Common myeloid progenitor, CD34-positive (primary cell): ENCODE measurements around the gene EFCAB14.

Experiments
- CTCF ChIA-PET: fragments of 350-600 bp; sonication (Branson Sonifier 250); formaldehyde crosslinking; loops from one replicate; lab custom pipeline; 2021; ENCODE audit warnings: antibody characterized with exemption; lab: Charles Lee
- POLR2A ChIA-PET: fragments of 350-600 bp; sonication (Branson Sonifier 250); formaldehyde crosslinking; loops from one replicate; lab custom pipeline; 2021; ENCODE audit warnings: antibody characterized with exemption; lab: Charles Lee
- DNase-seq, 3 donors: peaks; one replicate each; pipeline versions ENCODE4 v3.0.0 to v3.0.0-alpha.2; 2013
- H3K27ac ChIP-seq, 2 experiments: 1 replicate in 1 of 2; 2 replicates in 1 of 2; pipeline ENCODE4 v1.7.0; 2013; ENCODE audit warnings: inconsistent platforms in 2 of 2, low read length in 2 of 2, mild to moderate bottlenecking in 2 of 2, low read depth in 1 of 2, moderate library complexity in 1 of 2; ENCODE audit not compliant: severe bottlenecking in 2 of 2, insufficient read depth in 1 of 2, poor library complexity in 1 of 2
- H3K27me3 ChIP-seq, 5 experiments: replicated peaks in 2 of 5; 1 replicate in 3 of 5; 2 replicates in 2 of 5; pipeline versions ENCODE4 v1.6.1 to v1.7.0; 2013; ENCODE audit warnings: low read length in 4 of 5, mild to moderate bottlenecking in 2 of 5, moderate library complexity in 2 of 5, inconsistent platforms in 1 of 5; ENCODE audit not compliant: insufficient read depth in 5 of 5, control insufficient read depth in 4 of 5
- H3K36me3 ChIP-seq, 4 experiments: 1 replicate in 2 of 4; 2 replicates in 2 of 4; pipeline versions ENCODE4 v1.6.1 to v1.7.0; 2013; ENCODE audit warnings: low read length in 3 of 4, control low read depth in 1 of 4, mild to moderate bottlenecking in 1 of 4; ENCODE audit not compliant: control insufficient read depth in 4 of 4, insufficient read depth in 4 of 4
- H3K4me1 ChIP-seq, 4 experiments: 1 replicate in 3 of 4; 2 replicates in 1 of 4; pipeline versions ENCODE4 v1.6.1 to v1.7.1; 2013; ENCODE audit warnings: low read length in 3 of 4, mild to moderate bottlenecking in 3 of 4, control low read depth in 1 of 4, inconsistent platforms in 1 of 4, moderate library complexity in 1 of 4; ENCODE audit not compliant: control insufficient read depth in 4 of 4, insufficient read depth in 4 of 4; ENCODE audit errors: control extremely low read depth in 1 of 4
- H3K4me3 ChIP-seq, 7 experiments: 1 replicate in 4 of 7; 2 replicates in 3 of 7; pipeline versions ENCODE4 v1.5.1 to v1.7.0; 2013; ENCODE audit warnings: mild to moderate bottlenecking in 7 of 7, low read length in 6 of 7, moderate library complexity in 6 of 7, inconsistent platforms in 2 of 7, low read depth in 2 of 7, control low read depth in 1 of 7; ENCODE audit not compliant: insufficient read depth in 4 of 7, control insufficient read depth in 1 of 7; ENCODE audit errors: extremely low read depth in 1 of 7
- H3K9me3 ChIP-seq, 5 experiments: 1 replicate in 4 of 5; 2 replicates in 1 of 5; pipeline versions ENCODE4 v1.6.1 to v1.7.1; 2013; ENCODE audit warnings: low read length in 4 of 5, mild to moderate bottlenecking in 2 of 5, inconsistent platforms in 1 of 5, low read depth in 1 of 5, moderate library complexity in 1 of 5; ENCODE audit not compliant: control insufficient read depth in 4 of 5, insufficient read depth in 2 of 5; ENCODE audit errors: control extremely low read depth in 1 of 5
- WGBS: methylation state at CpG from one replicate; pipeline ENCODE4 v1.1.5; 2013; ENCODE audit not compliant: insufficient coverage; 5-methylcytosine and 5-hydroxymethylcytosine counted together

The EFCAB14 gene

DNA sequence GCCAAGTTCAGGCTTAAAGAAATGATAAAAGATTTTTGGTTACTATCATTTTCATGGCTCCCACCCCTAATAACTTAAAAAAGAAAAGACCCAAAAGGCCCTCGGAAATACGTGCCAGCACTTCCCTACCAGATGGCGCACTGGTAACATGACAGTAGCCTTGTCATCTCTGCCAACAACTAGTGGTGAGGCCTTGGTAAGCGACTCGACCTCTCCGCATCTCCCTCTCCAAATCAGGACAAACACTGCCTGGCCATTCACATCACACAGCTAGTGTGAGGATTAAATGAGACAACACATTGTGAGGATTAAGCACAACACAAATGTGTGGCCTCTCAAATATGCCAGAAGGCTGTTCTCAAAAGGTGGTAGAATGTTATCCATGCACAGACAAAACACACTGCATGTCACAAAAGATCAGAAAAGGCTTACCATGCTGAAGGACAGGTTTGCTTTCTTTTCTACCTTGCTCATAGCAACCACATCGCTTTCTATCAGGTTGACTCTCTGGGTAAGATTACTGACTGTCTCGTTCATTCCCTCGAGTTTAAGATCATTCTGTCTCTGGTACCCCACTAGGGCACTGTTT is 30.9 kb downstream of the EFCAB14 start:
- 15% methylated on average over 5 of the region's 9 CpGs for WGBS
- H3K4me1 ChIP-seq: peaks cover 4 to 56% (median 21%) of the 10 kb centered on the region in 4 experiments
- POLR2A ChIA-PET: interaction anchor here (0.6 kb wide), 1 partner anchor 667 kb away, joined by 3 read pairs; no protein-coding TSS in a partner anchor
- H3K4me3 ChIP-seq: no peak overlapping the region
- H3K27ac ChIP-seq: no peak overlapping the region
- no peaks in the 10 kb centered on the region for H3K9me3 ChIP-seq
- CTCF ChIA-PET: interaction anchor here (1.4 to 2.5 kb wide), 4 partner anchors 11 to 37 kb away, joined by 3 to 7 read pairs (median 7); no protein-coding TSS in a partner anchor
- no peaks in the 10 kb centered on the region for H3K27me3 ChIP-seq
- H3K36me3 ChIP-seq: peaks cover 26 to 93% (median 48%) of the 10 kb centered on the region in 4 experiments
- DNase-seq: peak in 2 of 3 donors; percentile 48 to 61

DNA sequence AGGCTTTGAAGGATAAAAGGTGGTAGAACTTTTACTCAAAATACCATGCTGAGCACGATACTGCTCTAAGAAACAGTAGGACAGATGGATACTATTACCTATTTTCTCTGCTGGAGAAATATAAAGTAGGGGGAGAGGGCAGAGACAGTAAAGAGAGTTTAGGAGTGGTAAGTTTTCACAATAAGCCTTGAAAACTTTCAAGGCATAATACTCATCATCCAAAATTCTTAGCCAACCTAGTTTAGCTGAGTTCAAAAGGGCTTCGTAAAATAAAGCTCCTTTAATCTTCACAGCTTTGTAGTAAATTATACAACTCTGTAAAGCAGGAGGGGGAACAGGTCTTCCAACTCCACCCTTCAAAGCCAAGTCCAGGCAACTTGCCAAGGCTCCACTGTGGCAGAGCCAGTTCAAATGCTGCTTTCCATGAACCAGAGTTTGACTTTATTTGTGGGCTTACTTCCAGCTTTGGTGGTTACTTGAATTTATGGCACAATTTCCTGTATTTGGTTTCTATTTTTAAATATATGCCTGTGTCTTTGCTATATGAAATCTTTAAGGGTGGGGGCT is 31.7 kb downstream of the EFCAB14 start:
- ChIA-PET CTCF (interaction anchor here (1.4 to 2.5 kb wide), 3 partner anchors 10 to 27 kb away, joined by 3 to 7 read pairs (median 7); no protein-coding TSS in a partner anchor), POLR2A (interaction anchor here (0.6 kb wide), 1 partner anchor 668 kb away, joined by 3 read pairs; no protein-coding TSS in a partner anchor)
- WGBS: 20% methylated on average over 1 of the region's 2 CpGs
- peak; percentile 36 to 73 (median 70) for DNase-seq
- no peaks in the 10 kb centered on the region for H3K9me3 ChIP-seq
- peak overlapping the region in 1 of 7 experiments; percentile 31 for H3K4me3 ChIP-seq
- no peaks in the 10 kb centered on the region for H3K27me3 ChIP-seq
- H3K4me1 ChIP-seq: peaks cover 4 to 56% (median 21%) of the 10 kb centered on the region in 4 experiments
- H3K36me3 ChIP-seq: peaks cover 27 to 94% (median 49%) of the 10 kb centered on the region in 4 experiments
- no peak overlapping the region for H3K27ac ChIP-seq

DNA sequence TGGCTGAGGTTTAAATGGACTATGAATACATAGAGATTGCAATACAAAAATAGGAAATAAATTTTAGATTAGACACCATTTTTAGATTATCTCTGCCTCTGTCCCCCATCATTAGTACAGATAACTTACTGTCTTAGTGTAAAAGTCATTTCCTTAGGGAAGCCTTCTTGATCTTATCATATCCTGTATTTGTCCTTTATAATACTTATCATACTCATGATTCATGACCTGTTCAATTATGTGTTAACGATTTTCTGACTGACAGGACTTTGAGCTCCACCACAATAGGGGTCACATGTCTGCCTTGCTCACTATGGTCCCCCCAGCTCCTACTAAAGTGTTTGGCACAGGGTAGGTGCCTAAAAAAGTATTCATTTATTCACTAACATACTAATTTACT is 32.7 kb downstream of the EFCAB14 start:
- WGBS: 0% methylated on average over 1 of the region's 1 CpG
- no peak overlapping the region for H3K4me3 ChIP-seq
- no peaks in the 10 kb centered on the region for H3K9me3 ChIP-seq
- no peaks in the 10 kb centered on the region for H3K27me3 ChIP-seq
- ChIA-PET POLR2A (no interaction called here), CTCF (interaction anchor here (2.5 kb wide), 1 partner anchor 9 kb away, joined by 7 read pairs; no protein-coding TSS in a partner anchor)
- peaks cover 27 to 94% (median 49%) of the 10 kb centered on the region in 4 experiments for H3K36me3 ChIP-seq
- DNase-seq: no peak
- no peak overlapping the region for H3K27ac ChIP-seq
- H3K4me1 ChIP-seq: peaks cover 4 to 55% (median 21%) of the 10 kb centered on the region in 4 experiments

DNA sequence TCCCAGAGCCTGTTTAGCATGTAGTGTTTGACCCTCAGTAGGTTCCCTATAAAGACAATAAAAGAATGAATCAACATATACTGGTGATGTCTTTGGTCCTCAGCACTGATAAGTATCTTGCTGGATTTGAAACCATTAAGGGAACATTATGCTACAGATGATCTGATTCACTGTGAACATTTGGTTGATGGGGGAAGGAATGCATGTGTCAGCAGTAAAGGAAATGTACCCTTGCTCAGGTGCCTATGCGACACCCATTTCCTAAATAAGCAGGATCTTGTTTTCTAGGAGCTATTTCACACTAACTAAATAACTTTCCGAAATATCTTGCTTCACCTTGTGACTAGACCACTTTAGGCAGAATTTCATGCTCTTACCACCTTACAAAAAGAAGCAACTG is 34.2 kb downstream of the EFCAB14 start:
- H3K4me1 ChIP-seq: peaks cover 4 to 41% (median 19%) of the 10 kb centered on the region in 4 experiments
- H3K27ac ChIP-seq: no peak overlapping the region
- no peak overlapping the region for H3K4me3 ChIP-seq
- H3K36me3 ChIP-seq: peaks cover 29 to 91% (median 46%) of the 10 kb centered on the region in 4 experiments
- no peak for DNase-seq
- 100% methylated on average over 1 of the region's 2 CpGs for WGBS
- H3K9me3 ChIP-seq: no peaks in the 10 kb centered on the region
- ChIA-PET CTCF (interaction anchor here (1.1 kb wide), 1 partner anchor 240 kb away, joined by 4 read pairs; no protein-coding TSS in a partner anchor), POLR2A (no interaction called here)
- no peaks in the 10 kb centered on the region for H3K27me3 ChIP-seq

DNA sequence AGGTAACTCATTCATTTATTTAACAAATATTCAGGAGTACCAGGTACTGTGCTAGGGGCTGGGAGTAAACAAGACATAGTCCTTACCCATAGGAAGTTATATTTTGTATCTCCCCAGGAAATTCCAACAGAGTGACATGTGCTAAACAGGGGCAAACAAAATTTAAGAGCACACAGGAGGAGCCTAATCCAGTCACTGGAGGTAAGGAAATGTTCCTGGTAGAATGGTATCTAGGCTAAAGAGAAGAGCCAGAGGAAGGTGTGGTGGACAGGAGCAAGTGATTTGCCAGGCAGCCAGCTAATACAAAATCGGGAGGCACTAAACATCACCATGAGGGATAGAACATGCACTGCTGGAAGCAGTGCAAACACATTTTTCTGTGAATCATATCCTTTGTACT is 36.9 kb downstream of the EFCAB14 start:
- no peak overlapping the region for H3K27ac ChIP-seq
- H3K9me3 ChIP-seq: no peaks in the 10 kb centered on the region
- H3K36me3 ChIP-seq: peaks cover 30 to 91% (median 49%) of the 10 kb centered on the region in 4 experiments
- H3K27me3 ChIP-seq: no peaks in the 10 kb centered on the region
- DNase-seq: no peak
- no peak overlapping the region for H3K4me3 ChIP-seq
- H3K4me1 ChIP-seq: peaks cover 0 to 15% (median 4%) of the 10 kb centered on the region in 4 experiments
- 100% methylated on average over 1 of the region's 1 CpG for WGBS
- POLR2A ChIA-PET: no interaction called here
- CTCF ChIA-PET: interaction anchor here (0.6 kb wide), 1 partner anchor 280 kb away, joined by 3 read pairs; no protein-coding TSS in a partner anchor

DNA sequence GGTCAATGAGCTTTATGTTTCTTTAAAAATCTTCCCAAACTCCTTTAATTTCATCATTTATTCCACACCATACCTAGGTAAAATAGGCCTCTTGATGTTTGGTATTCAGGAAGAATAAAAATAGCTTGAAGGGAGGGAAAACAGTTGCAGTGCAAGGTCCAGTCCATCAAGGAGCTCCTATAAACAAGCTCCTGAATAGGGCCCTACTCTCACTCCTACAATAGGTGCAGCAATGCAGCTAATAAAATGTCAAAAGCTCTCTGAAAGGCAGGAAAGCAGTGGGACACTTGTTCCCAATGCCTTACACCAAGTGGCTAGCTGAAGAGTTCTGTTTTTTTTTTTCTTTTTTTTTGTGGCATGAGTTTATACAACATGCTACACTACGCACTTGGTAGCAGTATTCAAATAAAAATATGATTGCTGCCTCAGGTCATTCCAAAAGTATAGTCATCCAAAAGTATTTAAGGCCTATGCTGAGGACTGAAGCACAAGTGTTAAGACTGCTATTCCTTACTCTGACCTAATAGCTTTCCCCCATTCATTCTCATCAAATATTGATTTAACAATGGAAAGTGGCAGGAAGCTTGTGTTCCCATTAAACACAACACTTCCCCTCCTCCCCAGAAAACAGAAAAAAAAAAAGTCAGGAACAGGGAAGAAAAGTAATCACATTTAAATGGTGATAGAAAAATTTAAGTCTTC is 37.4 kb downstream of the EFCAB14 start:
- H3K4me1 ChIP-seq: peaks cover 0 to 9% (median under 1%) of the 10 kb centered on the region in 4 experiments
- POLR2A ChIA-PET: interaction anchor here (0.7 kb wide), 2 partner anchors 14 to 27 kb away, joined by 3 to 6 read pairs; no protein-coding TSS in a partner anchor
- H3K36me3 ChIP-seq: peaks cover 30 to 89% (median 50%) of the 10 kb centered on the region in 4 experiments
- WGBS: no CpG with 5 or more reads among the region's 1 CpG
- no peaks in the 10 kb centered on the region for H3K27me3 ChIP-seq
- no peak overlapping the region for H3K4me3 ChIP-seq
- DNase-seq: no peak
- no peak overlapping the region for H3K27ac ChIP-seq
- CTCF ChIA-PET: interaction anchor here (0.6 kb wide), 1 partner anchor 280 kb away, joined by 3 read pairs; no protein-coding TSS in a partner anchor
- no peaks in the 10 kb centered on the region for H3K9me3 ChIP-seq
